WTC11 (cell line): ENCODE measurements around the gene ZBTB20. TPM values are rescaled to one million over a fixed set of nuclear protein-coding genes. Genes with fewer than 3 reads are reported as not detected.

Experiments used
- ATAC-seq: fragments of 200-7000 bp; cut with Tn5 transposase; 2 replicates; pipeline ENCODE4 v1.10.0; 2021; ENCODE audit warnings: mild to moderate bottlenecking, moderate library complexity
- CTCF ChIA-PET: fragments of 300-600 bp; sonication (Branson Sonifier 250); formaldehyde crosslinking; loops from one replicate; lab custom pipeline; 2021; ENCODE audit warnings: antibody characterized with exemption; lab: Charles Lee
- POLR2A ChIA-PET: fragments of 350-600 bp; sonication (Branson Sonifier 250); formaldehyde crosslinking; loops from one replicate; lab custom pipeline; 2021; ENCODE audit warnings: antibody characterized with exemption; lab: Charles Lee
- DNase-seq: peaks from one replicate; pipeline ENCODE4 v3.0.0; 2021; ENCODE audit warnings: low spot score
- H3K27ac Mint-ChIP-seq: 2 replicates; pipeline ENCODE4 v1.8.0; 2021; ENCODE audit warnings: mixed read lengths
- H3K27me3 Mint-ChIP-seq: 2 replicates; pipeline ENCODE4 v1.8.0; 2021; ENCODE audit warnings: low read depth, mild to moderate bottlenecking, moderate library complexity, mixed read lengths
- H3K36me3 Mint-ChIP-seq: 2 replicates; pipeline ENCODE4 v1.8.0; 2021; ENCODE audit warnings: mixed read lengths
- H3K4me1 Mint-ChIP-seq: 2 replicates; pipeline ENCODE4 v1.8.0; 2022; ENCODE audit warnings: mixed read lengths
- H3K4me3 Mint-ChIP-seq: 2 replicates; pipeline ENCODE4 v1.8.0; 2021; ENCODE audit warnings: mild to moderate bottlenecking, moderate library complexity, mixed read lengths
- H3K9me3 Mint-ChIP-seq: 2 replicates; pipeline ENCODE4 v1.8.0; 2021; ENCODE audit warnings: mixed read lengths
- E2F4 ChIP-seq: sonication (generic); formaldehyde crosslinking; IDR thresholded peaks from 2 replicates; pipeline ENCODE4 v1.8.1; 2022; ENCODE audit warnings: low read depth, mild to moderate bottlenecking, moderate library complexity, missing genetic modification reagents, borderline replicate concordance
- FOXJ3 ChIP-seq: sonication (generic); formaldehyde crosslinking; IDR thresholded peaks from 2 replicates; pipeline ENCODE4 v1.9.0; 2021; ENCODE audit warnings: missing genetic modification reagents, mild to moderate bottlenecking, borderline replicate concordance
- JUN ChIP-seq: sonication (generic); formaldehyde crosslinking; IDR thresholded peaks from 2 replicates; pipeline ENCODE4 v1.8.0; 2023; ENCODE audit warnings: mild to moderate bottlenecking, missing genetic modification reagents
- KAT7 ChIP-seq: sonication (generic); formaldehyde crosslinking; IDR thresholded peaks from 2 replicates; pipeline ENCODE4 v1.8.1; 2023; ENCODE audit warnings: missing genetic modification reagents, mild to moderate bottlenecking, borderline replicate concordance
- MAX ChIP-seq: sonication (generic); formaldehyde crosslinking; IDR thresholded peaks from 2 replicates; pipeline ENCODE4 v1.8.0; 2022; ENCODE audit warnings: mild to moderate bottlenecking, missing genetic modification reagents
- MYBL2 ChIP-seq: sonication (generic); formaldehyde crosslinking; IDR thresholded peaks from 2 replicates; pipeline ENCODE4 v1.8.1; 2023; ENCODE audit warnings: mild to moderate bottlenecking, moderate library complexity, missing genetic modification reagents
- PRDM15 ChIP-seq: sonication (generic); formaldehyde crosslinking; IDR thresholded peaks from 2 replicates; pipeline ENCODE4 v1.8.0; 2022; ENCODE audit warnings: missing genetic modification reagents
- PREB ChIP-seq: sonication (generic); formaldehyde crosslinking; IDR thresholded peaks from 2 replicates; pipeline ENCODE4 v1.8.1; 2022; ENCODE audit warnings: mild to moderate bottlenecking, missing genetic modification reagents, moderate library complexity, borderline replicate concordance
- RELA ChIP-seq: sonication (generic); formaldehyde crosslinking; IDR thresholded peaks from 2 replicates; pipeline ENCODE4 v1.8.1; 2022; ENCODE audit warnings: missing genetic modification reagents, mild to moderate bottlenecking, borderline replicate concordance
- USF2 ChIP-seq: sonication (generic); formaldehyde crosslinking; IDR thresholded peaks from 2 replicates; pipeline ENCODE4 v1.8.1; 2023; ENCODE audit warnings: mild to moderate bottlenecking, missing genetic modification reagents, moderate library complexity
- ZNF121 ChIP-seq: sonication (generic); formaldehyde crosslinking; IDR thresholded peaks from 2 replicates; pipeline ENCODE4 v1.8.0; 2023; ENCODE audit warnings: missing genetic modification reagents
- ZNF263 ChIP-seq: sonication (generic); formaldehyde crosslinking; IDR thresholded peaks from 2 replicates; pipeline ENCODE4 v1.8.1; 2022; ENCODE audit warnings: low read depth, mild to moderate bottlenecking, moderate library complexity, missing genetic modification reagents
- ZNF281 ChIP-seq: sonication (generic); formaldehyde crosslinking; IDR thresholded peaks from 2 replicates; pipeline ENCODE4 v1.8.0; 2023; ENCODE audit warnings: mild to moderate bottlenecking, missing genetic modification reagents
- ZNF423 ChIP-seq: fragments of 250-450 bp; sonication (Bioruptor Pico); IDR thresholded peaks from 2 replicates; pipeline ENCODE4 v2.1.2; 2022; ENCODE audit warnings: mild to moderate bottlenecking, moderate library complexity
- total RNA-seq: library from RNA; stranded (reverse); gene quantifications from 3 replicates; pipeline ENCODE4 v1.2.3, GENCODE V29; 2021
- TF ChIP-seq, protein P1 (sequence below): fragments of 250-450 bp; sonication (Bioruptor Pico); IDR thresholded peaks from 2 replicates; pipeline ENCODE4 v1.9.0; 2021; ENCODE audit warnings: mild to moderate bottlenecking
- TF ChIP-seq, protein P2 (sequence below): sonication (generic); formaldehyde crosslinking; IDR thresholded peaks from 2 replicates; pipeline ENCODE4 v1.8.1; 2022; ENCODE audit warnings: missing genetic modification reagents, borderline replicate concordance
- TF ChIP-seq, protein P3 (sequence below): sonication (generic); formaldehyde crosslinking; conservative IDR thresholded peaks from 2 replicates; pipeline ENCODE4 v1.8.1; 2023; ENCODE audit warnings: mild to moderate bottlenecking, low read depth, missing genetic modification reagents, moderate library complexity

ZBTB20 gene
- total RNA-seq, 1 experiment from 2014 or later, result 1.5 TPM

- TF ChIP-seq, protein P1, sequence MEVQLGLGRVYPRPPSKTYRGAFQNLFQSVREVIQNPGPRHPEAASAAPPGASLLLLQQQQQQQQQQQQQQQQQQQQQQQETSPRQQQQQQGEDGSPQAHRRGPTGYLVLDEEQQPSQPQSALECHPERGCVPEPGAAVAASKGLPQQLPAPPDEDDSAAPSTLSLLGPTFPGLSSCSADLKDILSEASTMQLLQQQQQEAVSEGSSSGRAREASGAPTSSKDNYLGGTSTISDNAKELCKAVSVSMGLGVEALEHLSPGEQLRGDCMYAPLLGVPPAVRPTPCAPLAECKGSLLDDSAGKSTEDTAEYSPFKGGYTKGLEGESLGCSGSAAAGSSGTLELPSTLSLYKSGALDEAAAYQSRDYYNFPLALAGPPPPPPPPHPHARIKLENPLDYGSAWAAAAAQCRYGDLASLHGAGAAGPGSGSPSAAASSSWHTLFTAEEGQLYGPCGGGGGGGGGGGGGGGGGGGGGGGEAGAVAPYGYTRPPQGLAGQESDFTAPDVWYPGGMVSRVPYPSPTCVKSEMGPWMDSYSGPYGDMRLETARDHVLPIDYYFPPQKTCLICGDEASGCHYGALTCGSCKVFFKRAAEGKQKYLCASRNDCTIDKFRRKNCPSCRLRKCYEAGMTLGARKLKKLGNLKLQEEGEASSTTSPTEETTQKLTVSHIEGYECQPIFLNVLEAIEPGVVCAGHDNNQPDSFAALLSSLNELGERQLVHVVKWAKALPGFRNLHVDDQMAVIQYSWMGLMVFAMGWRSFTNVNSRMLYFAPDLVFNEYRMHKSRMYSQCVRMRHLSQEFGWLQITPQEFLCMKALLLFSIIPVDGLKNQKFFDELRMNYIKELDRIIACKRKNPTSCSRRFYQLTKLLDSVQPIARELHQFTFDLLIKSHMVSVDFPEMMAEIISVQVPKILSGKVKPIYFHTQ, result no peak
- TF ChIP-seq ZNF423 (CRISPR knock-in tag) (no peak), ZNF263 (CRISPR knock-in tag) (no peak), PREB (CRISPR knock-in tag) (no peak)
Observed at GRCh38 chr3:115146032-115146417, 1.1 kb downstream of the ZBTB20 start (continued).

DNA sequence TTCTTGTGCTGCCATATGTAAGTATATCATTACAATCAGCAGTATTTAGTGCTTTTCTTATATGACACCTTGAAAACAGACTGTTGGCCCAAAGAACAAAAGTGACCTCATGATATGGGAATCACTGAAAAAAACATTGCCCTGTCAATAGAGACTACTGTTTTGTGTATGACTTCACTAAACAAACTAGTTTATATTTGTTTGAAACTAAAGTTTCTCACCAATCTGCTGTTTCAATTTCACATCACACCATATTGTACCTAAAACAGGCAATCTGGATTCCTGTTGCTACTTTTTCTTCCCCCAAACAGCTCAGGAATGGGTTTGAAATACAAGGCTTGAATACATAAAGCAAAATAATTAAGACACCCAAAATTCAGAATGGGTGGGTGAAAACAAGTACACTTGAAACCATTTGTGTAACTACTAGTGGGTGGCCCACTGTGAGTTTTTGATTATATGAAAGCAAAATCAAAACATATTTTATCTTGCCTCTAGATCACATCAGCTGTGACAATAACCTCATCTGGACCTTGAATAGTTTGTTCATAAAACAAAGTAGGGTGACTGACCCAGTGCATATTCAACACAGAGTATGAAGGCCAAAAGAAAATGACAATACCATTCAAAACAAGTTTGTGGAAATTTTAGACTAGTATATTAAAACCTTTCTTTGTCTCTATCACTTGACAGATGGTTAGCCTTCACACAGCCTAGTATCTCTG lies 5.9 kb downstream of the ZBTB20 start:
- ChIA-PET POLR2A (no interaction called here), CTCF (no interaction called here)
- Mint-ChIP-seq H3K4me3 (no peak overlapping the region), H3K4me1 (peaks cover 30% of the 10 kb centered on the region), H3K27me3 (no peaks in the 10 kb centered on the region), H3K27ac (peak overlapping the region; percentile 19; the same call in 1 of the 2 replicates), H3K9me3 (no peaks in the 10 kb centered on the region), H3K36me3 (no peaks in the 10 kb centered on the region)
- ATAC-seq (no peak), DNase-seq (no peak)
- no peak for TF ChIP-seq ZNF281 (CRISPR knock-in tag)
- no peak for TF ChIP-seq FOXJ3
- no peak for TF ChIP-seq PRDM15 (CRISPR knock-in tag)
- no peak for TF ChIP-seq E2F4
- no peak for TF ChIP-seq MAX
- TF ChIP-seq JUN, result no peak
- no peak for TF ChIP-seq RELA (CRISPR knock-in tag)
- no peak for TF ChIP-seq MYBL2 (CRISPR knock-in tag)
- no peak for TF ChIP-seq KAT7 (CRISPR knock-in tag)
- TF ChIP-seq, protein P2, sequence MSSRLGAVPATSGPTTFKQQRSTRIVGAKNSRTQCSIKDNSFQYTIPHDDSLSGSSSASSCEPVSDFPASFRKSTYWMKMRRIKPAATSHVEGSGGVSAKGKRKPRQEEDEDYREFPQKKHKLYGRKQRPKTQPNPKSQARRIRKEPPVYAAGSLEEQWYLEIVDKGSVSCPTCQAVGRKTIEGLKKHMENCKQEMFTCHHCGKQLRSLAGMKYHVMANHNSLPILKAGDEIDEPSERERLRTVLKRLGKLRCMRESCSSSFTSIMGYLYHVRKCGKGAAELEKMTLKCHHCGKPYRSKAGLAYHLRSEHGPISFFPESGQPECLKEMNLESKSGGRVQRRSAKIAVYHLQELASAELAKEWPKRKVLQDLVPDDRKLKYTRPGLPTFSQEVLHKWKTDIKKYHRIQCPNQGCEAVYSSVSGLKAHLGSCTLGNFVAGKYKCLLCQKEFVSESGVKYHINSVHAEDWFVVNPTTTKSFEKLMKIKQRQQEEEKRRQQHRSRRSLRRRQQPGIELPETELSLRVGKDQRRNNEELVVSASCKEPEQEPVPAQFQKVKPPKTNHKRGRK (CRISPR knock-in tag), result no peak
- TF ChIP-seq, protein P3, sequence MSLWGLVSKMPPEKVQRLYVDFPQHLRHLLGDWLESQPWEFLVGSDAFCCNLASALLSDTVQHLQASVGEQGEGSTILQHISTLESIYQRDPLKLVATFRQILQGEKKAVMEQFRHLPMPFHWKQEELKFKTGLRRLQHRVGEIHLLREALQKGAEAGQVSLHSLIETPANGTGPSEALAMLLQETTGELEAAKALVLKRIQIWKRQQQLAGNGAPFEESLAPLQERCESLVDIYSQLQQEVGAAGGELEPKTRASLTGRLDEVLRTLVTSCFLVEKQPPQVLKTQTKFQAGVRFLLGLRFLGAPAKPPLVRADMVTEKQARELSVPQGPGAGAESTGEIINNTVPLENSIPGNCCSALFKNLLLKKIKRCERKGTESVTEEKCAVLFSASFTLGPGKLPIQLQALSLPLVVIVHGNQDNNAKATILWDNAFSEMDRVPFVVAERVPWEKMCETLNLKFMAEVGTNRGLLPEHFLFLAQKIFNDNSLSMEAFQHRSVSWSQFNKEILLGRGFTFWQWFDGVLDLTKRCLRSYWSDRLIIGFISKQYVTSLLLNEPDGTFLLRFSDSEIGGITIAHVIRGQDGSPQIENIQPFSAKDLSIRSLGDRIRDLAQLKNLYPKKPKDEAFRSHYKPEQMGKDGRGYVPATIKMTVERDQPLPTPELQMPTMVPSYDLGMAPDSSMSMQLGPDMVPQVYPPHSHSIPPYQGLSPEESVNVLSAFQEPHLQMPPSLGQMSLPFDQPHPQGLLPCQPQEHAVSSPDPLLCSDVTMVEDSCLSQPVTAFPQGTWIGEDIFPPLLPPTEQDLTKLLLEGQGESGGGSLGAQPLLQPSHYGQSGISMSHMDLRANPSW, result no peak
- no peak for TF ChIP-seq ZNF121 (CRISPR knock-in tag)
- no peak for TF ChIP-seq USF2 (CRISPR knock-in tag)
